B cell (primary cell): ENCODE data around the gene CFAP119.

Experiments used
- CTCF ChIP-seq: fragments of 200-600 bp; IDR thresholded peaks from one replicate; pipeline ENCODE4 v1.8.0; 2022; ENCODE audit warnings: antibody characterized with exemption, mild to moderate bottlenecking
- EZH2 ChIP-seq: IDR thresholded peaks from 2 replicates; pipeline ENCODE4 v1.6.1; 2012; ENCODE audit warnings: borderline replicate concordance, low read depth, mild to moderate bottlenecking, moderate library complexity, low read length; ENCODE audit not compliant: insufficient read depth, poor library complexity, severe bottlenecking

- no peak for TF ChIP-seq CTCF
- TF ChIP-seq EZH2 = no peak
Measured at GRCh38 chr16:30722916-30723315, 38.9 kb downstream of the CFAP119 start.
